Measurements from ENCODE around the gene HSFX3.
A peak's percentile ranks its signal among the peaks of the same experiment; 100 is the strongest.

Gene HSFX3

DNA sequence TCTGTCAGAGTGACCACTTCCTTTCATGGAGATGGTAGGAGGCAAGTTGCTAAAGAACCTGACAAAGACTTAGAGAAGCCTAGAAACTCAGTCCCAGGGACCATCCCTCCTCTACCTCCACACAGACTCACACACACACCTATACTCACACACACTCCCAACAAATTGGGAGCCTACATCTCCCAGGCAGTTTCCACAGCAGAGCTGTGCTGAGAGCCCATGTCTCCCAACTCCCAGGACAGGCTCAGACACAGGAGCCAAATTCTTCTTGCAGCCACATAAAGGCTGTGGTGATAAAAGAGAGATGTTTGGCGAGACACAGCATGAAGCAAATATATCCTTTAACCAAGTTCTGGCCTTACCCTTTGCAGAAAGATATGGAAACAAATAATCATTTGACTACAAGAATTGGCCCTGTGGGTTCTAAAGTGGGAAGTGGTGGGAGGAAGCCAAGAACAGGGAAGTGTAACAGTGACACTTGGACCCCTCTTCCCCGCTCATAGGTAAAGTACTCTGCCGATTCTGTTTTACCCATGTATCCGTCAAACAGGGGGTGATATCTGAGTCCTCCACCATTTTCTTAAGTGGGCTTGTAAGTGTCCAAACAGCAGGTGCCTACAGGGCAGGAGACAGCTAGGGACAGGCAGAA lies 33.6 kb downstream of the HSFX3 start:
- H2AFZ ChIP-seq (ENCODE audit: low read depth, low read length): no peak overlapping the region
- no peak overlapping the region for H3K9ac ChIP-seq (ENCODE audit: low read depth, low read length)

DNA sequence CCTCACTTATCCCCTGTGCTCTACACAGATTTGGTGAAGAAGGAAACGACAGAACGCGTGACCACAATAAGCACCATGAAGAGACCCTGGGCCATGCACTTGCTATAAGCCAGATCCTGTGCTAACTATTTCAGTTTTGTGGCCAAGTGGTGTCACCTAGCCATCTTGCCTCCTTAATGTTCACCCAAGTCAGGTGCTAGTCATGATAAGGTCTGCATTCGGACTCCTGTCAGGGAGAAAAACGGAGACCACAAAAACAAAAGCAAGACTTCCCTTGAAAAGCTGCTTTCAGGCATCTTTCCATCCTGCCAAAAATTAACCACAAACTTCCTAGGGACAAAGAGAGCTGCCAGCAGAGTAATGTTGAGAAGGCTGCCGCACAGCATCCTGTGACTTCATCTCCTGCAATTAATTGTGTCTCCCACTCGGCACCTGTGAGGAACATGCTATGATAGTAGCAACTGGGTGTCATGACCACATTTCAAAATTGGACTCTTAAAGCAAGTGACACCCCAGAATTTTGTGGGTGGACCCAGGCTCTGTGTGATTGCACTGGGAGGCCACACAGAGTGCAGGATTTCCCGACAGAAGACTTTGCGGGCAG lies 35.8 kb downstream of the HSFX3 start:
- no peak for TF ChIP-seq EZH2 (IDR thresholded peaks at IDR 0.05; ENCODE audit: borderline replicate concordance, low read depth, low read length, severe bottlenecking)
- TF ChIP-seq, protein P1, sequence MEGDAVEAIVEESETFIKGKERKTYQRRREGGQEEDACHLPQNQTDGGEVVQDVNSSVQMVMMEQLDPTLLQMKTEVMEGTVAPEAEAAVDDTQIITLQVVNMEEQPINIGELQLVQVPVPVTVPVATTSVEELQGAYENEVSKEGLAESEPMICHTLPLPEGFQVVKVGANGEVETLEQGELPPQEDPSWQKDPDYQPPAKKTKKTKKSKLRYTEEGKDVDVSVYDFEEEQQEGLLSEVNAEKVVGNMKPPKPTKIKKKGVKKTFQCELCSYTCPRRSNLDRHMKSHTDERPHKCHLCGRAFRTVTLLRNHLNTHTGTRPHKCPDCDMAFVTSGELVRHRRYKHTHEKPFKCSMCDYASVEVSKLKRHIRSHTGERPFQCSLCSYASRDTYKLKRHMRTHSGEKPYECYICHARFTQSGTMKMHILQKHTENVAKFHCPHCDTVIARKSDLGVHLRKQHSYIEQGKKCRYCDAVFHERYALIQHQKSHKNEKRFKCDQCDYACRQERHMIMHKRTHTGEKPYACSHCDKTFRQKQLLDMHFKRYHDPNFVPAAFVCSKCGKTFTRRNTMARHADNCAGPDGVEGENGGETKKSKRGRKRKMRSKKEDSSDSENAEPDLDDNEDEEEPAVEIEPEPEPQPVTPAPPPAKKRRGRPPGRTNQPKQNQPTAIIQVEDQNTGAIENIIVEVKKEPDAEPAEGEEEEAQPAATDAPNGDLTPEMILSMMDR (IDR thresholded peaks at IDR 0.05; ENCODE audit: borderline replicate concordance, extremely low read depth, low read length, poor library complexity, severe bottlenecking): no peak
- Histone ChIP-seq H3K4me3 (ENCODE audit: low read depth in 1 of 2, low read length in 2 of 2) (peak overlapping the region in 1 of 2 experiments; percentile 35; a peak in 1 of 4 replicates), H3K36me3 (ENCODE audit: insufficient read depth, low read length) (no peaks in the 10 kb centered on the region), H3K27ac (ENCODE audit: low read length) (peak overlapping the region; percentile 74), H4K20me1 (ENCODE audit: insufficient read depth, low read length) (no peaks in the 10 kb centered on the region), H3K9ac (ENCODE audit: low read depth, low read length) (0 out of 2 replicates have a peak overlapping the region, but pooled peaks have one; percentile 32), H3K4me1 (ENCODE audit: insufficient read depth, low read length) (peaks cover 36% of the 10 kb centered on the region), H3K27me3 (ENCODE audit: insufficient read depth, low read length, poor library complexity) (no peaks in the 10 kb centered on the region), H3K9me3 (ENCODE audit: insufficient read depth, low read length, severe bottlenecking) (no peaks in the 10 kb centered on the region), H3K79me2 (ENCODE audit: insufficient read depth, low read length) (no peaks in the 10 kb centered on the region), H2AFZ (ENCODE audit: low read depth, low read length) (peak overlapping the region; percentile 36; the same call in 1 of the 2 replicates), H3K4me2 (ENCODE audit: insufficient read depth, low read length) (peak overlapping the region; percentile 47)
- peak; percentile 73 for ATAC-seq (ENCODE audit: insufficient read depth, low read depth)
- peak; percentile 47 for DNase-seq

More for the DNA sequence above, 33.6 kb downstream of the HSFX3 start:
- no peak overlapping the region for H3K27ac ChIP-seq (ENCODE audit: low read length)
- H3K4me1 ChIP-seq (ENCODE audit: insufficient read depth, low read length): peaks cover 36% of the 10 kb centered on the region
- no peaks in the 10 kb centered on the region for H3K79me2 ChIP-seq (ENCODE audit: insufficient read depth, low read length)
- no peak overlapping the region for H3K4me2 ChIP-seq (ENCODE audit: insufficient read depth, low read length)
- no peak for DNase-seq
- no peaks in the 10 kb centered on the region for H3K9me3 ChIP-seq (ENCODE audit: insufficient read depth, low read length, severe bottlenecking)
- no peak for TF ChIP-seq EZH2 (IDR thresholded peaks at IDR 0.05; ENCODE audit: borderline replicate concordance, low read depth, low read length, severe bottlenecking)
- TF ChIP-seq, protein P1 (IDR thresholded peaks at IDR 0.05; ENCODE audit: borderline replicate concordance, extremely low read depth, low read length, poor library complexity, severe bottlenecking): no peak
- H3K36me3 ChIP-seq (ENCODE audit: insufficient read depth, low read length): no peaks in the 10 kb centered on the region
- no peak overlapping the region for H3K4me3 ChIP-seq (ENCODE audit: low read depth in 1 of 2, low read length in 2 of 2)
- no peaks in the 10 kb centered on the region for H3K27me3 ChIP-seq (ENCODE audit: insufficient read depth, low read length, poor library complexity)
- ATAC-seq (ENCODE audit: insufficient read depth, low read depth): no peak
- no peaks in the 10 kb centered on the region for H4K20me1 ChIP-seq (ENCODE audit: insufficient read depth, low read length)

DNA sequence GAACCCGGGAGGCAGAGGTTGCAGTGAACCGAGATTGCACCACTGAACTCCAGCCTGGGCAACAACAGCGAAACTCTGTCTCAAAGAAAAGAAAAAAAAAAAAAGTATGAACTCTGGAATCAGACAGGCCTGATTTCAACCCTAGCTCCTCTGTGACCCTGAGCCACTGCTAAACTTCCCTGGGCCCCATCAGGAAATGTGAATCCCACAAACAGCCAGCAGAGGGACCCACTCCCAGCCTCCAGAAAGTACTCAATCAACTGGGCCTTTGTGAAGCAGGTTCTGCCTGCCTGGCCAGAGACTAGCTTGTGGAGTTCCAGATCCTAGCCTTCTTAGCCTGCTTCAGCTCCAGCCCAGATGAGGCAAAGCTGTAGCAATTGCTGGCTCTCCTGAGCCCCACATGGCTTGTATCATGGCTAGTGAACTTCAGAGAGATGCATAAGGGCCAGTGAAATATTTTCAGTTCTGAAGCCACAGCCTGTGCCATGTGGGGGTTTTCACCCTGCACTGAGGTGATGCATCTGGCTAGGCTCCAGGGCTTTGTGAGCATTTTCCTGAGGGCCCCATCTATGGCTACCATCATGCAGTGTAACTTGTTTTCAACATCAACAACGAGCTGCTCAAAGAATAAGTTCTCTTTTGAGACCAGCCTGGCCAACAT lies 37.4 kb downstream of the HSFX3 start:
- Histone ChIP-seq H3K79me2 (ENCODE audit: insufficient read depth, low read length) (no peaks in the 10 kb centered on the region), H3K27me3 (ENCODE audit: insufficient read depth, low read length, poor library complexity) (no peaks in the 10 kb centered on the region), H4K20me1 (ENCODE audit: insufficient read depth, low read length) (no peaks in the 10 kb centered on the region), H3K27ac (ENCODE audit: low read length) (peak overlapping the region; percentile 69), H3K4me3 (ENCODE audit: low read depth in 1 of 2, low read length in 2 of 2) (no peak overlapping the region), H3K9ac (ENCODE audit: low read depth, low read length) (no peak overlapping the region), H3K36me3 (ENCODE audit: insufficient read depth, low read length) (no peaks in the 10 kb centered on the region), H3K4me2 (ENCODE audit: insufficient read depth, low read length) (no peak overlapping the region), H2AFZ (ENCODE audit: low read depth, low read length) (peak overlapping the region; percentile 70), H3K9me3 (ENCODE audit: insufficient read depth, low read length, severe bottlenecking) (no peaks in the 10 kb centered on the region), H3K4me1 (ENCODE audit: insufficient read depth, low read length) (peaks cover 34% of the 10 kb centered on the region)
- no peak for TF ChIP-seq EZH2 (IDR thresholded peaks at IDR 0.05; ENCODE audit: borderline replicate concordance, low read depth, low read length, severe bottlenecking)
- TF ChIP-seq, protein P1 (IDR thresholded peaks at IDR 0.05; ENCODE audit: borderline replicate concordance, extremely low read depth, low read length, poor library complexity, severe bottlenecking): peak; percentile 69
- ATAC-seq (ENCODE audit: insufficient read depth, low read depth) (peak; percentile 67), DNase-seq (peak; percentile 68)

Data from DND-41 (cell line).